NCI-H1417 treated with DMSO at 0.1 percent for 48 hours (cell line): ENCODE results near the gene DUSP22.

ENCODE experiments used
- DNase-seq: peaks from one replicate; lab custom pipeline; 2025; lab: John Stamatoyannopoulos, UW

Gene DUSP22

GRCh38 chr6:339480-339879, 47.2 kb downstream of the DUSP22 start:
- no peak for DNase-seq

GRCh38 chr6:340186-340955, 48.1 kb downstream of the DUSP22 start:
- DNase-seq: no peak

- DNase-seq: no peak
Observed at GRCh38 chr6:340991-341827, 48.9 kb downstream of the DUSP22 start.

- no peak for DNase-seq
Observed at GRCh38 chr6:341914-342831, 49.9 kb downstream of the DUSP22 start.

GRCh38 chr6:342832-343179, 50.5 kb downstream of the DUSP22 start:
- DNase-seq: no peak

GRCh38 chr6:343226-343935, 51.1 kb downstream of the DUSP22 start:
- no peak for DNase-seq

GRCh38 chr6:343960-344815, 51.9 kb downstream of the DUSP22 start:
- DNase-seq: no peak

GRCh38 chr6:344816-345340, 52.6 kb downstream of the DUSP22 start:
- no peak for DNase-seq

GRCh38 chr6:345747-346385, 53.6 kb downstream of the DUSP22 start:
- no peak for DNase-seq

GRCh38 chr6:346386-347030, 54.2 kb downstream of the DUSP22 start:
- no peak for DNase-seq

- DNase-seq: no peak
Observed at GRCh38 chr6:347232-347631, 54.9 kb downstream of the DUSP22 start.

GRCh38 chr6:347951-348859, 55.9 kb downstream of the DUSP22 start:
- no peak for DNase-seq

GRCh38 chr6:348860-349396, 56.6 kb downstream of the DUSP22 start:
- DNase-seq: no peak

GRCh38 chr6:349491-349921, 57.2 kb downstream of the DUSP22 start:
- no peak for DNase-seq

- DNase-seq: no peak
Observed at GRCh38 chr6:350371-350770, 58.1 kb downstream of the DUSP22 start.

- DNase-seq: no peak
Observed at GRCh38 chr6:351011-351866, 59.0 kb downstream of the DUSP22 start.

- no peak for DNase-seq
Observed at GRCh38 chr6:351867-352289, 59.6 kb downstream of the DUSP22 start.
